Aorta (tissue), 5 donors: ENCODE data around the gene CDC42SE2. TPM values are rescaled to one million over a fixed set of nuclear protein-coding genes. Genes with fewer than 3 reads are reported as not detected.
"Not testable (repeated sequence)": the region's sequence is repeated elsewhere in the genome, so short reads cannot be mapped to it uniquely, and the experiment has no call there.

ENCODE experiments used
- ATAC-seq: fragments of 200-7000 bp; cut with Tn5 transposase; one replicate; pipeline ENCODE4 v1.9.1; 2022; ENCODE audit warnings: moderate library complexity; ENCODE audit not compliant: low FRiP score
- DNase-seq, 2 donors: peaks; one replicate each; pipeline ENCODE4 v3.0.0-alpha.2; 2020
- H3K27ac ChIP-seq, 2 donors: one replicate each; pipeline ENCODE4 v1.5.1; 2013; ENCODE audit warnings: low read length in 2 of 2, mild to moderate bottlenecking in 2 of 2, moderate library complexity in 2 of 2, control low read depth in 1 of 2, inconsistent platforms in 1 of 2, low read depth in 1 of 2
- H3K27me3 ChIP-seq, 2 donors: one replicate each; pipeline ENCODE4 v1.6.1; 2013; ENCODE audit warnings: control low read depth in 1 of 2, low read length in 1 of 2, mild to moderate bottlenecking in 1 of 2, moderate library complexity in 1 of 2; ENCODE audit not compliant: insufficient read depth in 2 of 2, control insufficient read depth in 1 of 2
- H3K36me3 ChIP-seq, 2 donors: one replicate each; pipeline ENCODE4 v1.6.1; 2013; ENCODE audit warnings: control low read depth in 1 of 2, low read length in 1 of 2, mild to moderate bottlenecking in 1 of 2; ENCODE audit not compliant: insufficient read depth in 2 of 2, control insufficient read depth in 1 of 2
- H3K4me1 ChIP-seq, 2 donors: one replicate each; pipeline ENCODE4 v1.6.1; 2013; ENCODE audit warnings: low read length in 2 of 2, control low read depth in 1 of 2, mild to moderate bottlenecking in 1 of 2, moderate library complexity in 1 of 2; ENCODE audit not compliant: insufficient read depth in 2 of 2, control insufficient read depth in 1 of 2
- H3K4me3 ChIP-seq, 2 donors: one replicate each; pipeline ENCODE4 v1.5.1; 2013; ENCODE audit warnings: low read length in 2 of 2, control low read depth in 1 of 2, mild to moderate bottlenecking in 1 of 2
- H3K9me3 ChIP-seq: one replicate; pipeline ENCODE4 v1.6.1; 2013; ENCODE audit warnings: mild to moderate bottlenecking, low read length; ENCODE audit not compliant: control insufficient read depth
- WGBS, 2 donors: extraction: QIAGEN DNeasy Blood & Tissue Kit; methylation state at CpG; one replicate each; pipeline ENCODE4 v1.1.7; 2013; 5-methylcytosine and 5-hydroxymethylcytosine counted together
- intact Hi-C, 2 donors: fragments of 100-400 bp; cut with DNase I; formaldehyde crosslinking; loops; one replicate each; pipeline versions ENCODE4 v1.14.2 to v1.15.0; 2022
- polyA plus RNA-seq, 2 donors: library from polyadenylated mRNA; stranded (reverse); fragments of 200-250 nt; gene quantifications; one replicate each; pipeline ENCODE4 v1.2.3, GENCODE V29; 2013
- total RNA-seq, 2 donors: library from RNA; stranded (reverse); fragmentation: NEBNext Ultra II Directional; extraction: Animal tissue kit (Norgen Biotek cat#: 25700); gene quantifications; one replicate each; pipeline ENCODE4 v1.2.1, GENCODE V29; 2021
- donor health status: healthy with polysubstance abuse.
- donor health status: Bipolar disorder and iron deficiency.
- donor health status: DM: no; HTN: no; CAD: no.
- donor health status: DM: no; HTN: no; CAD: no.
- donor health status: DM: yes; HTN: yes; CAD: no.

The CDC42SE2 gene
- total and polyA plus RNA-seq, 4 donors, result 12.1 to 30.2 (median 23.0) TPM

- no peak overlapping the region for H3K27ac ChIP-seq
- H3K36me3 ChIP-seq, result no peaks in the 10 kb centered on the region
- no peaks in the 10 kb centered on the region for H3K4me1 ChIP-seq
- intact Hi-C loops, result no loop called here
- H3K27me3 ChIP-seq, result no peaks in the 10 kb centered on the region
- WGBS, 2 donors, result 93 to 94% methylated on average over 5 of the region's 5 CpGs
- no peak for DNase-seq
- no peaks in the 10 kb centered on the region for H3K9me3 ChIP-seq
- ATAC-seq, result no peak
- no peak overlapping the region for H3K4me3 ChIP-seq
Observed at GRCh38 chr5:131277875-131278740, 14.3 kb downstream of the CDC42SE2 start.

DNA sequence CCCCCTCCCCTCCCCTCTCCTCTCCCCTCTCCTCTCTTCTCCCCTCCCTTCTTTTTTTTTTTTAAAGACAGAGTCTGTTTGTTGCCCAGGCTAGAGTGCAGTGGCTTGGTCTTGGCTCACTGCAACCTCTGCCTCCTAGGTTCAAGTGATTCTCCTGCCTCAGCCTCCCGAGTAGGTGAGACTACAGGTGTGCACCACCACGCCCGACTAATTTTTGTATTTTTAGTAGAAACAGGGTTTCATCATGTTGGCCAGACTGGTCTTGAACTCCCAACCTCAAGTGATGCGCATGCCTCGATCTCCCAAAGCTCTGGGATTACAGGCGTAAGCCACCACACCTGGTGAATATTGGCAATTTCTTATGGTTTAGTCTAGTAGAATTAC, 14.9 kb downstream of the CDC42SE2 start:
- ATAC-seq, H3K4me1 ChIP-seq, H3K9me3 ChIP-seq, H3K27ac ChIP-seq, H3K4me3 ChIP-seq, intact Hi-C loops, H3K27me3 ChIP-seq, H3K36me3 ChIP-seq, DNase-seq: not testable (repeated sequence)
- WGBS, 2 donors, result 80 to 90% methylated on average over 6 of the region's 6 CpGs

DNA sequence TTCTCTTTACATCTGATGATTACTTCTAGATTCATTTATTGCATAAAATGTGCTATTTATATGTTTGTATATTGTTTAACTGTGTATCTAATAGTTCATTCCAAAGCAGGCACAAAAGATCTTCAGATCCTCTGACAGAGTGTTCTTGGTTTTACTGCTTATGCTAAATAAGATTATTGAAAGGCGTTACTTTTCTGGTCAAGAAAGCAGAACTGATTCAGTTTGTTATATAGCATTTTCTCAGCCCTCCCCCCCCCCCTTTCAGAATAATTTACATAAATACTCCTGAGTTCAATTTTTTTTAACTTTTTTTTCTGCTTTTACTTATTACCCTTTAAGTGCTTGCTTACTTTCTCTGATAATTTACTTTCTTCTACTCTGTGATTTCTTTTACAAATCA, 15.4 kb downstream of the CDC42SE2 start:
- Histone ChIP-seq H3K27me3 (no peaks in the 10 kb centered on the region), H3K4me1 (no peaks in the 10 kb centered on the region), H3K9me3 (no peaks in the 10 kb centered on the region), H3K4me3 (no peak overlapping the region), H3K36me3 (no peaks in the 10 kb centered on the region), H3K27ac (no peak overlapping the region)
- no peak for ATAC-seq
- WGBS, 2 donors, result 86 to 88% methylated on average over 1 of the region's 1 CpG
- intact Hi-C loops, result no loop called here
- DNase-seq, result no peak

DNA sequence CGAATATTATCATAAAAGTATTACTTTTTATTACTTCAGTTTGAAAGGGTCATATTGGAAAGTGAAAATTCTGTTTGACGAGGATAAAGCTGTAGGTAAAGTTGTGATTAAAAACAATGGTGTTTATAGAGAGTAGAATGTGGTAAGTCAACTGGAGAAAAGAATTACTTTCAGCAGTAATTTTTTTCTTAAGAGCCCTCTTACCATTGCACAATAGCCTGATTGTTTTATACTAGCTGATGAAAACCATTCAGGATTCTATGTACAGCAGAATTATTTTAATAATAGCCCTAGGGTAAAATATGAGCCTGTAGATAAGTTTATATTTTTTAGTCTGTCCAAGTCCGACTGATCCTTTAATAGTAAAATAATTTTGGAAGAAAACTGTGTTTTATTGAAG, 16.6 kb downstream of the CDC42SE2 start:
- H3K4me3 ChIP-seq, result no peak overlapping the region
- H3K4me1 ChIP-seq, result no peaks in the 10 kb centered on the region
- H3K27ac ChIP-seq, result no peak overlapping the region
- H3K36me3 ChIP-seq, result no peaks in the 10 kb centered on the region
- no peak for ATAC-seq
- no peaks in the 10 kb centered on the region for H3K9me3 ChIP-seq
- no peaks in the 10 kb centered on the region for H3K27me3 ChIP-seq
- 68 to 76% methylated on average over 3 of the region's 3 CpGs for WGBS, 2 donors
- no peak for DNase-seq
- intact Hi-C loops, result no loop called here

- Histone ChIP-seq H3K4me3 (no peak overlapping the region), H3K9me3 (no peaks in the 10 kb centered on the region), H3K36me3 (no peaks in the 10 kb centered on the region), H3K27ac (no peak overlapping the region), H3K4me1 (no peaks in the 10 kb centered on the region), H3K27me3 (no peaks in the 10 kb centered on the region)
- no peak for DNase-seq
- no peak for ATAC-seq
- WGBS, 2 donors, result 61 to 65% methylated on average over 5 of the region's 5 CpGs
- intact Hi-C loops, result no loop called here
Observed at GRCh38 chr5:131281133-131281867, 17.4 kb downstream of the CDC42SE2 start.

- 48 to 50% methylated on average over 2 of the region's 2 CpGs for WGBS, 2 donors
- ATAC-seq (no peak), DNase-seq (no peak)
- Histone ChIP-seq H3K4me1 (no peaks in the 10 kb centered on the region), H3K4me3 (no peak overlapping the region), H3K9me3 (no peaks in the 10 kb centered on the region), H3K27me3 (no peaks in the 10 kb centered on the region), H3K27ac (no peak overlapping the region), H3K36me3 (no peaks in the 10 kb centered on the region)
- intact Hi-C loops, result no loop called here
Observed at GRCh38 chr5:131281868-131282234, 18.0 kb downstream of the CDC42SE2 start.

GRCh38 chr5:131282235-131282634, 18.4 kb downstream of the CDC42SE2 start:
- WGBS, 2 donors, result 90 to 93% methylated on average over 2 of the region's 2 CpGs
- no peak for ATAC-seq
- Histone ChIP-seq H3K27me3 (no peaks in the 10 kb centered on the region), H3K27ac (no peak overlapping the region), H3K36me3 (no peaks in the 10 kb centered on the region), H3K9me3 (no peaks in the 10 kb centered on the region), H3K4me3 (no peak overlapping the region), H3K4me1 (no peaks in the 10 kb centered on the region)
- no peak for DNase-seq
- intact Hi-C loops, result no loop called here

- Histone ChIP-seq H3K4me1 (no peaks in the 10 kb centered on the region), H3K27ac (no peak overlapping the region), H3K9me3 (no peaks in the 10 kb centered on the region), H3K27me3 (no peaks in the 10 kb centered on the region), H3K36me3 (no peaks in the 10 kb centered on the region), H3K4me3 (no peak overlapping the region)
- ATAC-seq (no peak), DNase-seq (no peak)
- 86 to 93% methylated on average over 1 of the region's 1 CpG for WGBS, 2 donors
- intact Hi-C loops, result no loop called here
Observed at GRCh38 chr5:131285703-131286399, 22.0 kb downstream of the CDC42SE2 start.
